Measurements from ENCODE around the gene HRK.

The HRK gene

DNA sequence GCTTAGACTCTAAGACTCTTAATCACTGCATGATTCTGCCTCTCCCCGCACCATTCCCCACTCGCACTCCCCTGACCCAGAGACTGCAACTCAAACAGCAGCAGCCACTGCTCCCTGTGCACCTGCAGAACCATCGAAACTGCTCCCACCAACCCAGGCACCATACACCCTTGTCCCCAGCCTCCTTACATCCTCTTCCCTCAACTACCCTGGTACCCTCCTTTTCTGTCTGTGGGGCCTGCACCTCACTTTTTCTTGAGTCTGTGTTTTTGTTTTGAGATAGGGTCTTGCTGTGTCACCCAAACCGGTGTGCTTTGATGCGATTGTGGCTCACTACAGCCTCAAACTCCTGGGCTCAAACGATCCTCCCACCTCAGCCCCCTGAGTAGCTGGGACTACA is 73.7 kb downstream of the HRK start:
- Histone ChIP-seq H3K4me1 (ENCODE audit: insufficient read depth, low read length) (no peaks in the 10 kb centered on the region), H3K9ac (ENCODE audit: low read depth, low read length) (no peak overlapping the region), H3K36me3 (ENCODE audit: insufficient read depth, low read length) (0 out of 2 replicates have a peak, but pooled peaks cover 2% of the 10 kb centered on the region), H3K9me3 (ENCODE audit: control insufficient read depth, insufficient read depth, low read length) (no peaks in the 10 kb centered on the region)

DNA sequence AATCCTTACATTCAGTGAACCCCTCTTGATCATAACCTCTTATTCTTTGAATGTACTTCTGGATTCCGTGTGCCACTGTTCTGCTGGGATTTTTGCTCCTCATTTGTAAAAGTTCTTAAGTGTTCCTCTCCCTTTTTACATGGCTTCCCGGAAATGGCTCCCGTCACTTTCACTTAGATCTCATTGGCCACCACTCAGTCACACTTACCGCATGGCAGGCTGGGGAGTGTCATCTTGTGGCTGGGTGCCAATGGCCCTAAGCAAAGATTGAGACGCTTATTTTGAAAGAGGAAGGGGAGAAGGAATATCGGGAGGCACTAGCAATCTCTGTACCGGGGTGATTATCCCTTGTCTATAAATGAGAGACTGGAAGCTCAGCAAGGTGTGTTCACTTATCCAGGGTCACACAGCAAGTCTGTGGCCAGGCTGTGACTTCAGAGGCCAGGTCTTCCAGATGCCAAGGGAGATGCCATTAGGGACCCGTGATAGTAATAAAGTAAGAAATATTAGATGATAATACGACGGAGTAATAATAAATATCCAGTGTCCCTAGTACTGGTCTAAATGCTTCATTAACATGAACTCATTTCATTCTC is 74.3 kb downstream of the HRK start:
- Histone ChIP-seq H3K4me1 (ENCODE audit: insufficient read depth, low read length) (no peaks in the 10 kb centered on the region), H3K9me3 (ENCODE audit: control insufficient read depth, insufficient read depth, low read length) (no peaks in the 10 kb centered on the region), H3K36me3 (ENCODE audit: insufficient read depth, low read length) (0 out of 2 replicates have a peak, but pooled peaks cover 2% of the 10 kb centered on the region), H3K9ac (ENCODE audit: low read depth, low read length) (no peak overlapping the region)

All from ES-I3 (cell line).